Smooth muscle cell (in vitro differentiated cells): Measurements from ENCODE around the gene MYADML2. TPM values are rescaled to one million over a fixed set of nuclear protein-coding genes. Genes with fewer than 3 reads are reported as not detected.

Experiments used
- DNase-seq: peaks from one replicate; lab custom pipeline; 2025; ENCODE audit not compliant: unreplicated experiment; lab: John Stamatoyannopoulos, UW
- H2AFZ ChIP-seq: fragments of 200-600 bp; sonication (generic); 2 replicates; pipeline ENCODE4 v1.6.0; 2016; ENCODE audit warnings: antibody characterized with exemption, low read depth, mild to moderate bottlenecking
- H3F3A ChIP-seq: fragments of 200-600 bp; sonication (generic); 2 replicates; pipeline ENCODE4 v1.6.0; 2017; ENCODE audit warnings: antibody characterized with exemption, low read depth
- H3K27ac ChIP-seq: fragments of 200-600 bp; sonication (generic); 2 replicates; pipeline ENCODE4 v1.5.1; 2016; ENCODE audit warnings: low read depth, mild to moderate bottlenecking
- H3K27me3 ChIP-seq: fragments of 200-600 bp; sonication (generic); 2 replicates; pipeline ENCODE4 v1.6.1; 2016; ENCODE audit warnings: low read depth, mild to moderate bottlenecking
- H3K36me3 ChIP-seq: fragments of 200-600 bp; sonication (generic); 2 replicates; pipeline ENCODE4 v1.5.1; 2016; ENCODE audit warnings: low read depth
- H3K4me1 ChIP-seq: fragments of 200-600 bp; sonication (generic); 2 replicates; pipeline ENCODE4 v1.5.1; 2016; ENCODE audit warnings: low read depth
- H3K4me2 ChIP-seq: fragments of 200-600 bp; sonication (generic); 2 replicates; pipeline ENCODE4 v1.6.0; 2016; ENCODE audit warnings: mild to moderate bottlenecking
- H3K4me3 ChIP-seq: fragments of 200-600 bp; sonication (generic); 2 replicates; pipeline ENCODE4 v1.5.1; 2016; ENCODE audit warnings: mild to moderate bottlenecking
- H3K79me2 ChIP-seq: fragments of 200-600 bp; sonication (generic); 2 replicates; pipeline ENCODE4 v1.6.0; 2016; ENCODE audit warnings: low read depth, mild to moderate bottlenecking
- H3K9ac ChIP-seq: fragments of 200-600 bp; sonication (generic); 2 replicates; pipeline ENCODE4 v1.6.0; 2016; ENCODE audit warnings: low read depth
- H3K9me3 ChIP-seq: fragments of 200-600 bp; sonication (generic); replicated peaks from 2 replicates; pipeline ENCODE4 v1.5.1; 2016; ENCODE audit warnings: low read depth
- H4K20me1 ChIP-seq: fragments of 200-600 bp; sonication (generic); 2 replicates; pipeline ENCODE4 v1.6.0; 2016; ENCODE audit warnings: low read depth
- WGBS: methylation state at CpG from one replicate; pipeline ENCODE4 v1.1.7; 2016; ENCODE audit warnings: low lambda C conversion rate; 5-methylcytosine and 5-hydroxymethylcytosine counted together
- polyA plus RNA-seq: library from polyadenylated mRNA; unstranded; fragments of >200 nt; fragmentation: Nextera tagmentation; extraction: Ambion mirVana; gene quantifications from 2 replicates; pipeline ENCODE4 v1.2.1, GENCODE V29; 2016
- total RNA-seq: library from RNA; depleted of rRNA; stranded (reverse); fragments of >200 nt; gene quantifications from 2 replicates; pipeline ENCODE4 v1.2.3, GENCODE V29; 2014
- TF ChIP-seq, protein P1 (sequence below): fragments of 200-600 bp; sonication (generic); IDR thresholded peaks from 2 replicates; pipeline ENCODE4 v1.5.1; 2017; ENCODE audit warnings: borderline replicate concordance, mild to moderate bottlenecking, antibody characterized with exemption; ENCODE audit not compliant: insufficient read depth, poor library complexity, severe bottlenecking

The MYADML2 gene
- total and polyA plus RNA-seq, 2 experiments from 2014 or later = not detected

DNA sequence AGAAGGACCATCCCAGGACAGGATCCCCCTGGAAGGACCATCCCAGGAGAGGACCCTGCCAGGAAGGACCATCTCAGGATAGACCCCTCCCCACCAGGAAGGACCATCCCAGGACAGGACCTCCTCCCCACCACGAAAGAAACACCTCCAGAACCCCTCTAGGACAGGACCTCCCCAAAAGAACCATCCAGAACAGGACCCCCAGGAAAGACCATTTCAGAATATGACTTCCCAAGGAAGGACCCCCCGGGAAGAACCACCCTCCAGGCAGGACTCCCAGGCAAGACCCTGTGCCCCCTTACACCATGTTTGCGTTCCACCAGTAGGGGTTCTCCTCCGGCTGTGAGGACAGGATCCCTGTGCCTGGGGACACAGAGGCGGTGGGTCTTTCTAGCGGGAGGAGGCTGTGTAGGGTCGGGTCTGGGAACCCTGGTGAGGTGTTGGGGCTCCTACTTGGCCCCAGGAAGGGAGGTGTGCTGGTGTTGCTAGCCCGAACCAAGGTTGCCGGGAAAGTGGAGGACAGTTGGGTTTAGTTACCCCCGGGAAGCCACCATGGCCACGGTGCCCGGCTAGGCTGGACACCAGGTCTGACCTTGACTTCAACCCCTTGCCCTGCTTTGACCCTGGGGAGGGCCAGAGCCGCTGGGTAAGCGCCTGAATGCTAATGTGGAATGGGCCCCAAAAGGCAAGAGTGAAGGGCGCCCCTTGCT lies 11.8 kb upstream of the MYADML2 start:
- Histone ChIP-seq H3K27me3 (peaks cover 30% of the 10 kb centered on the region), H3K4me1 (no peaks in the 10 kb centered on the region), H3K9ac (no peak overlapping the region), H3K36me3 (no peaks in the 10 kb centered on the region), H3F3A (no peaks in the 10 kb centered on the region), H3K4me2 (no peak overlapping the region), H2AFZ (no peak overlapping the region), H4K20me1 (no peaks in the 10 kb centered on the region), H3K27ac (no peak overlapping the region), H3K4me3 (no peak overlapping the region), H3K9me3 (no peaks in the 10 kb centered on the region), H3K79me2 (no peaks in the 10 kb centered on the region)
- no peak for DNase-seq
- TF ChIP-seq, protein P1, sequence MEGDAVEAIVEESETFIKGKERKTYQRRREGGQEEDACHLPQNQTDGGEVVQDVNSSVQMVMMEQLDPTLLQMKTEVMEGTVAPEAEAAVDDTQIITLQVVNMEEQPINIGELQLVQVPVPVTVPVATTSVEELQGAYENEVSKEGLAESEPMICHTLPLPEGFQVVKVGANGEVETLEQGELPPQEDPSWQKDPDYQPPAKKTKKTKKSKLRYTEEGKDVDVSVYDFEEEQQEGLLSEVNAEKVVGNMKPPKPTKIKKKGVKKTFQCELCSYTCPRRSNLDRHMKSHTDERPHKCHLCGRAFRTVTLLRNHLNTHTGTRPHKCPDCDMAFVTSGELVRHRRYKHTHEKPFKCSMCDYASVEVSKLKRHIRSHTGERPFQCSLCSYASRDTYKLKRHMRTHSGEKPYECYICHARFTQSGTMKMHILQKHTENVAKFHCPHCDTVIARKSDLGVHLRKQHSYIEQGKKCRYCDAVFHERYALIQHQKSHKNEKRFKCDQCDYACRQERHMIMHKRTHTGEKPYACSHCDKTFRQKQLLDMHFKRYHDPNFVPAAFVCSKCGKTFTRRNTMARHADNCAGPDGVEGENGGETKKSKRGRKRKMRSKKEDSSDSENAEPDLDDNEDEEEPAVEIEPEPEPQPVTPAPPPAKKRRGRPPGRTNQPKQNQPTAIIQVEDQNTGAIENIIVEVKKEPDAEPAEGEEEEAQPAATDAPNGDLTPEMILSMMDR = peak; percentile 2
- 82% methylated on average over 15 of the region's 15 CpGs for WGBS

DNA sequence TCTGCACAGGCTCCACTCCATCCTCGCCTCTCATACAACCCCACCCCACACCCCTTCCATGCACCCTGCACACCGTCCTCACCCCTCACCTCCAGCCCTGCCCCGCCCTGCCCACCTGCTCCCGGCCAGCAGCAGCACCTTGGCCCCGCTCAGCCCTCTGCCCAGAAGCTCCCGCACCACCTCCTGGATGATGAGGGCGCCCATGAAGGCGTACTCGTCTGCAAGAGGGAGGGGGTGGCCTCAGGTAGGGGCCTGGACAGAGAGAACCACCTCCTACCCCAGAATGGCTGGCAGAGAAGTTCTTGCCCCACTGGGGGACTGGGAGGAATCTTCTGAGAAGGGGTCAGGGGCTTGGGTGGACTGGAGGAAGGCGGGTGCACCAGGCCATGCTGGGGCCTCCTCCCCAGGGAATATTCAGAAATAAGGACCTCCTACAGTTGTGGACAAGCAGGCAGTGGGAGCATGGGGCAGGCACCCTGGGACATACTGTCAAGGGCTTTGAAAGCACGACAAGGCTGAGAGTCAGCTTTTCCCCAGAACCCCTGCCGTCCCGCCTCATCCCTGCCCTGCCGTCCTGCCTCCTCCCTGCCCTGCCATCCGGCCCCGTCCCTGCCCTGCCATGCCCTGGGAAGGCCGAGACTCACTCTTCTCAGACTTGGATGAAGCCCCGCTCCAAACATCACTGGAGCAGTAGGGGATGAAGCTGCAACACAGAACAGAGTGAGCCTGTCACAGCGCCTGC lies 10.8 kb upstream of the MYADML2 start:
- Histone ChIP-seq H3K4me1 (no peaks in the 10 kb centered on the region), H3K27ac (no peak overlapping the region), H3K79me2 (no peaks in the 10 kb centered on the region), H3K9me3 (no peaks in the 10 kb centered on the region), H3K4me2 (no peak overlapping the region), H4K20me1 (no peaks in the 10 kb centered on the region), H3K27me3 (peaks cover 30% of the 10 kb centered on the region), H2AFZ (no peak overlapping the region), H3K9ac (no peak overlapping the region), H3K4me3 (no peak overlapping the region), H3F3A (no peaks in the 10 kb centered on the region), H3K36me3 (no peaks in the 10 kb centered on the region)
- 92% methylated on average over 18 of the region's 19 CpGs for WGBS
- TF ChIP-seq, protein P1 = no peak
- DNase-seq = no peak

DNA sequence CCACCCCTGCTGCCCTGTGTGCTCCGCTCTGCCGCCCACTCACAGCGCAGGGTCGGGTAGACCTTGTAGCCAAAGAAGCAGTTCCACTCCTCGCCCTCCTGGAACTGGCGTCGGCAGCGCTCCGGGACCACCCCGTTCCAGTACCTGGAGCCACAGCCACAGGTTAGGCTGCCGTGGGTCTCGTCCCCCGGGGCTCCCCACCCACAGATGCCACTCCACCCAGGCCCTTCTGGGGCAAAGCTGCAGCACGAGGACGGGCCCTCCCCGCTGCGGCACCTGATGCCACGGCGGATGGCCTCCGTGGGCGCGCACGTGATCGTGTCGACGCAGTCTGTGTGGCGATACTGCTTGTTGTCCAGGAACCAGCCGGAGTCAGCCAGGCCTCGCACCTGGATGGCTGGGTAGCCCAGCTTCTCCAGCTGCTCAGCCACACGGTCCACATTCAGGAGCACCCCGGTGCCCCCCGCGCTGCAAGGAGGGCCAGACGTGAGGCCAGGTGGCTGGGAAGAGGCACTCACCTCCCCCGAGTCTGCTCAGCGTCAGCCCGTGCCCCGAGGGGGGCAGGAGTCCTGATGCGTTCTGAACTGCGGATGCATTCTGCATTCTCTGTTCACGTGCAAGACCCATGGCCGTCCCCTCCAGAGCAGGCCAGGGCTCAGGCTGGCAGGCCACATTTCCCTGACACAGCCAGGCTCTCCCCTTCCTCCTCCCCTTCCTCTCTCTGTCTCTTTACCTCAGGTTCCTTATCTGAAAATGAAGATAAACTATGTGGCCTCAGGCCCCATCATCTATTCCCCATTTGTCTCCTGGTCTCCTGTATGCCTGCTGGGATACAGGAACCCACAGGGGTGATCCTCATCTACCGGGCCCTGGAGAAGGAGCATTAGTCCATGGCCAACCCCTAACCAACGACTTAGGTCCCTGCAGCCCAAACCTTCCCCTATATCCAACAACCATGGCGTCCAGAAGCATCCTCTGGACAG lies 9.9 kb upstream of the MYADML2 start:
- no peaks in the 10 kb centered on the region for H3K9me3 ChIP-seq
- H3K27me3 ChIP-seq = peaks cover 26% of the 10 kb centered on the region
- H3K4me1 ChIP-seq = no peaks in the 10 kb centered on the region
- H3F3A ChIP-seq = no peaks in the 10 kb centered on the region
- 88% methylated on average over 45 of the region's 45 CpGs for WGBS
- DNase-seq = no peak
- no peak overlapping the region for H3K4me2 ChIP-seq
- no peak overlapping the region for H3K9ac ChIP-seq
- H3K79me2 ChIP-seq = no peaks in the 10 kb centered on the region
- no peak overlapping the region for H3K27ac ChIP-seq
- TF ChIP-seq, protein P1 = no peak
- no peaks in the 10 kb centered on the region for H3K36me3 ChIP-seq
- H2AFZ ChIP-seq = no peak overlapping the region
- H3K4me3 ChIP-seq = no peak overlapping the region
- no peaks in the 10 kb centered on the region for H4K20me1 ChIP-seq
